K562 (cell line): ENCODE results near the gene RRP9. TPM values are rescaled to one million over a fixed set of nuclear protein-coding genes. Genes with fewer than 3 reads are reported as not detected.
A peak's percentile ranks its signal among the peaks of the same experiment; 100 is the strongest.

Experiments
- BDP1 ChIP-seq: IDR thresholded peaks from 3 replicates; pipeline ENCODE4 v1.6.1; 2011; ENCODE audit not compliant: insufficient read length, insufficient read depth
- FOXK2 ChIP-seq, 2 experiments: fragments of 450-650 bp; IDR thresholded peaks in 1 of 2; conservative IDR thresholded peaks in 1 of 2; 2 replicates each; pipeline ENCODE4 v1.6.1; 2016; ENCODE audit warnings: low read depth in 2 of 2, mild to moderate bottlenecking in 1 of 2
- GTF2E2 ChIP-seq: fragments of 200-800 bp; sonication (Bioruptor generic); IDR thresholded peaks from 2 replicates; pipeline ENCODE4 v1.6.1; 2016; ENCODE audit warnings: missing genetic modification characterization, missing compliant biosample characterization
- PURB ChIP-seq: sonication (generic); formaldehyde crosslinking; IDR thresholded peaks from 2 replicates; pipeline ENCODE4 v1.9.0; 2021; ENCODE audit warnings: low read depth, mild to moderate bottlenecking, missing genetic modification reagents
- polyA plus RNA-seq, 8 experiments: library from polyadenylated mRNA; depleted of rRNA in 4 of 8; stranded (reverse) in 5 of 8; unstranded in 3 of 8; fragments of >200 nt; fragmentation: Nextera tagmentation in 2 of 8; fragmentation: Illumina TruSeq in 1 of 8; extraction: Ambion mirVana in 2 of 8; extraction: Trizol in 1 of 8; gene quantifications; 2 replicates each; pipeline versions ENCODE4 v1.2.1 to v1.2.3, GENCODE V29; 2011 to 2014; ENCODE audit warnings: inconsistent platforms in 1 of 8, missing spikeins in 1 of 8
- total RNA-seq, 7 experiments: library from RNA; depleted of rRNA in 6 of 7; stranded (reverse); fragments of >200 nt in 6 of 7; fragmentation: Illumina TruSeq in 2 of 7; extraction: Trizol in 2 of 7; gene quantifications; 2 replicates each; pipeline versions ENCODE4 v1.2.1 to v1.2.3, GENCODE V29; 2011 to 2021; ENCODE audit warnings: low replicate concordance in 1 of 7
- TF ChIP-seq, protein P1 (sequence below), 2 experiments: fragments of 450-650 bp in 1 of 2; sonication (generic) in 1 of 2; formaldehyde crosslinking in 1 of 2; IDR thresholded peaks; 2 replicates each; pipeline versions ENCODE4 v1.7.1 to v1.9.0; 2016 to 2022; ENCODE audit warnings: inconsistent platforms in 1 of 2, mild to moderate bottlenecking in 1 of 2, missing genetic modification reagents in 1 of 2
- TF ChIP-seq, protein P2 (sequence below): IDR thresholded peaks from 2 replicates; pipeline ENCODE4 v1.6.1; 2011; ENCODE audit not compliant: insufficient read length; ENCODE audit errors: extremely low read depth
- TF ChIP-seq, protein P3 (sequence below), 2 experiments: fragments of 450-650 bp; IDR thresholded peaks; 2 replicates each; pipeline ENCODE4 v1.6.1; 2016; ENCODE audit warnings: mild to moderate bottlenecking in 2 of 2, borderline replicate concordance in 1 of 2, low read depth in 1 of 2, moderate library complexity in 1 of 2

RRP9 gene
- total and polyA plus RNA-seq, 9 of the 15 experiments (the other 6 are each of a cell fraction or from before 2014, with no cell fraction given): 5.2 to 67.0 (median 45.9) TPM

DNA sequence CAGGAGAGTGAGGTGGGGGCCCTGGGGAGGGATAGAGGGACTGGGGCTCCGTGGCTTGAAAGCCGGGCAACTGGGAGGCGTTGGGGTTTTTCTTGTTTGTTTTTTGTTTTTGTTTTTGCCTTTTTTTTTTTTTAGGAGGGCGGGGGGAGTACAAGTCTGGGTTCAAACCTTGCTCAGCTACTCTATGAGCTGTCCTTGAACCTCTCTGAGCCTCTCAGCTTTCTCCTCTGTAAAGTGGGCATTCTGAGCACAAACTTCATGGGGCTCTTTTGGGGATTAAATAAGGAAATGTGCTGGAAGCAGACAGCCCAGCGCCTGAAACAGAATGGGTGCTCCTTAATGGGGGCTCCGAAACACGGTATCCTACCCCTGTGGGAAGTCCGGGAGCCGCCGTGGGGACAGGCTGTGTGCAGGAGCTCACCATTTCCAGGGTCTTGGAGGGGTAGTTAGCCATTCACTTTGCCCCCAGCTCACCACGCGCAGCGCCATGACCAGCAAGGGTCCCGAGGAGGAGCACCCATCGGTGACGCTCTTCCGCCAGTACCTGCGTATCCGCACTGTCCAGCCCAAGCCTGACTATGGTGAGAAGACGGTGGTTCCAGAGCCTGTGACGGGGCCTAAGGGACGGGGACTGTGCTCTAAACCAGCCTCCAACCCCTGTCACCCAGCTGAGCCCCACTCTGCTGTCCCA, 42.0 kb upstream of the RRP9 start (continued):
- TF ChIP-seq, protein P1, sequence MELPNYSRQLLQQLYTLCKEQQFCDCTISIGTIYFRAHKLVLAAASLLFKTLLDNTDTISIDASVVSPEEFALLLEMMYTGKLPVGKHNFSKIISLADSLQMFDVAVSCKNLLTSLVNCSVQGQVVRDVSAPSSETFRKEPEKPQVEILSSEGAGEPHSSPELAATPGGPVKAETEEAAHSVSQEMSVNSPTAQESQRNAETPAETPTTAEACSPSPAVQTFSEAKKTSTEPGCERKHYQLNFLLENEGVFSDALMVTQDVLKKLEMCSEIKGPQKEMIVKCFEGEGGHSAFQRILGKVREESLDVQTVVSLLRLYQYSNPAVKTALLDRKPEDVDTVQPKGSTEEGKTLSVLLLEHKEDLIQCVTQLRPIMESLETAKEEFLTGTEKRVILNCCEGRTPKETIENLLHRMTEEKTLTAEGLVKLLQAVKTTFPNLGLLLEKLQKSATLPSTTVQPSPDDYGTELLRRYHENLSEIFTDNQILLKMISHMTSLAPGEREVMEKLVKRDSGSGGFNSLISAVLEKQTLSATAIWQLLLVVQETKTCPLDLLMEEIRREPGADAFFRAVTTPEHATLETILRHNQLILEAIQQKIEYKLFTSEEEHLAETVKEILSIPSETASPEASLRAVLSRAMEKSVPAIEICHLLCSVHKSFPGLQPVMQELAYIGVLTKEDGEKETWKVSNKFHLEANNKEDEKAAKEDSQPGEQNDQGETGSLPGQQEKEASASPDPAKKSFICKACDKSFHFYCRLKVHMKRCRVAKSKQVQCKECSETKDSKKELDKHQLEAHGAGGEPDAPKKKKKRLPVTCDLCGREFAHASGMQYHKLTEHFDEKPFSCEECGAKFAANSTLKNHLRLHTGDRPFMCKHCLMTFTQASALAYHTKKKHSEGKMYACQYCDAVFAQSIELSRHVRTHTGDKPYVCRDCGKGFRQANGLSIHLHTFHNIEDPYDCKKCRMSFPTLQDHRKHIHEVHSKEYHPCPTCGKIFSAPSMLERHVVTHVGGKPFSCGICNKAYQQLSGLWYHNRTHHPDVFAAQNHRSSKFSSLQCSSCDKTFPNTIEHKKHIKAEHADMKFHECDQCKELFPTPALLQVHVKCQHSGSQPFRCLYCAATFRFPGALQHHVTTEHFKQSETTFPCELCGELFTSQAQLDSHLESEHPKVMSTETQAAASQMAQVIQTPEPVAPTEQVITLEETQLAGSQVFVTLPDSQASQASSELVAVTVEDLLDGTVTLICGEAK (IDR thresholded peaks at IDR 0.05): peak; percentile 4; the same call in 1 of the 2 replicates
- TF ChIP-seq, protein P1 (CRISPR knock-in tag; IDR thresholded peaks at IDR 0.05): no peak
- TF ChIP-seq, protein P2, sequence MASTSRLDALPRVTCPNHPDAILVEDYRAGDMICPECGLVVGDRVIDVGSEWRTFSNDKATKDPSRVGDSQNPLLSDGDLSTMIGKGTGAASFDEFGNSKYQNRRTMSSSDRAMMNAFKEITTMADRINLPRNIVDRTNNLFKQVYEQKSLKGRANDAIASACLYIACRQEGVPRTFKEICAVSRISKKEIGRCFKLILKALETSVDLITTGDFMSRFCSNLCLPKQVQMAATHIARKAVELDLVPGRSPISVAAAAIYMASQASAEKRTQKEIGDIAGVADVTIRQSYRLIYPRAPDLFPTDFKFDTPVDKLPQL: no peak
- TF ChIP-seq PURB (CRISPR knock-in tag) (no peak), BDP1 (no peak), FOXK2 (conservative IDR thresholded peaks at IDR 0.05 in 1 of 2, IDR thresholded peaks at IDR 0.05 in 1 of 2; ENCODE audit: low read depth in 2 of 2) (0 out of 4 replicates have a peak, but pooled peaks have one; percentile 17 to 18), GTF2E2 (tag) (0 out of 2 replicates have a peak, but pooled peaks have one; percentile 12)
- TF ChIP-seq, protein P3, sequence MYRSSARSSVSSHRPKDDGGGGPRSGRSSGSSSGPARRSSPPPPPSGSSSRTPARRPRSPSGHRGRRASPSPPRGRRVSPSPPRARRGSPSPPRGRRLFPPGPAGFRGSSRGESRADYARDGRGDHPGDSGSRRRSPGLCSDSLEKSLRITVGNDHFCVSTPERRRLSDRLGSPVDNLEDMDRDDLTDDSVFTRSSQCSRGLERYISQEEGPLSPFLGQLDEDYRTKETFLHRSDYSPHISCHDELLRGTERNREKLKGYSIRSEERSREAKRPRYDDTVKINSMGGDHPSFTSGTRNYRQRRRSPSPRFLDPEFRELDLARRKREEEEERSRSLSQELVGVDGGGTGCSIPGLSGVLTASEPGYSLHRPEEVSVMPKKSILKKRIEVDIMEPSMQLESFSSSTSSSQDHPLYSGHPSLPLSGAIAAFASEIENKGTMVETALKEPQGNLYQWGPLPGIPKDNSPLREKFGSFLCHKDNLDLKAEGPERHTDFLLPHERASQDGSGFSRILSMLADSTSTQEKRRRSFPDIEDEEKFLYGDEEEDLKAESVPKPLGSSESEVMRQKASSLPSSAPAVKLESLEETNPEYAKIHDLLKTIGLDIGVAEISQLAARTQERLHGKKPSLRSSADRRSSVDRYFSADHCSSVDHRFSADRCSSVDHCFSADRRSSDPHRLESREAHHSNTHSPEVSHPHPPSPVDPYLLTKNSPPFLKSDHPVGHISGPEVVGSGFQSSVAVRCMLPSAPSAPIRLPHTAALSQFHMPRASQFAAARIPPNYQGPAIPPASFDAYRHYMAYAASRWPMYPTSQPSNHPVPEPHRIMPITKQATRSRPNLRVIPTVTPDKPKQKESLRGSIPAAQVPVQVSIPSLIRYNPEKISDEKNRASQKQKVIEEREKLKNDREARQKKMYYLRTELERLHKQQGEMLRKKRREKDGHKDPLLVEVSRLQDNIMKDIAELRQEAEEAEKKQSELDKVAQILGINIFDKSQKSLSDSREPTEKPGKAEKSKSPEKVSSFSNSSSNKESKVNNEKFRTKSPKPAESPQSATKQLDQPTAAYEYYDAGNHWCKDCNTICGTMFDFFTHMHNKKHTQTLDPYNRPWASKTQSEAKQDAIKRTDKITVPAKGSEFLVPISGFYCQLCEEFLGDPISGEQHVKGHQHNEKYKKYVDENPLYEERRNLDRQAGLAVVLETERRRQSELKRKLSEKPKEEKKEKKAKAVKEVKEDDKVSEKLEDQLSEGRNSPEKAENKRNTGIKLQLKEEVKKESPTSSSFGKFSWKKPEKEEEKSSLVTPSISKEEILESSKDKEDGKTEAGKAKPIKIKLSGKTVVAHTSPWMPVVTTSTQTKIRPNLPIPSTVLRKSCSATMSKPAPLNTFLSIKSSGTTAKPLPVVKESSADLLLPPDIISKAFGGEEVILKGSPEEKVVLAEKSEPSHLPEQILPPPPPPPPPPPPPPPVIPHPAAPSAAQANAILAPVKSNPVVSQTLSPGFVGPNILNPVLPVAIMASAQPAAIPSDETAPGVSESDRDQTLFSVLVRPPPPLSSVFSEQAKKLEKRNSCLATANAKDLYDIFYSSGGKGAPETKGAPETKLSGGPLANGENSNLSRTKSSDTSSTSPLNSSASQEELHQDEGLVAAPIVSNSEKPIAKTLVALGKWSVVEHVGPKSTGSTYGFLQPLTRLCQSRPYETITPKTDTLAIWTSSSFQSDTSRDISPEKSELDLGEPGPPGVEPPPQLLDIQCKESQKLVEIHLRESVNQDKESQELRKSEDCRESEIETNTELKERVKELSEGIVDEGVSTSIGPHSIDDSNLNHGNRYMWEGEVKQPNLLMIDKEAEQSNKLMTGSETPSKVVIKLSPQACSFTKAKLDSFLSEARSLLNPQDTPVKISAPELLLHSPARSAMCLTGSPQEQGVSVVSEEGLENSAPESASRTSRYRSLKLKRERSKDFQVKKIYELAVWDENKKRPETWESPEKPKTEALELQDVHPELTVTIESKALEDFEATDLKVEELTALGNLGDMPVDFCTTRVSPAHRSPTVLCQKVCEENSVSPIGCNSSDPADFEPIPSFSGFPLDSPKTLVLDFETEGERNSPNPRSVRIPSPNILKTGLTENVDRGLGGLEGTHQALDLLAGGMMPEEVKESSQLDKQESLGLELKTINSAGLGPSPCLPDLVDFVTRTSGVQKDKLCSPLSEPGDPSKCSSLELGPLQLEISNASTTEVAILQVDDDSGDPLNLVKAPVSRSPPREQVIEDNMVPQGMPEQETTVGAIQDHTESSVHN (IDR thresholded peaks at IDR 0.05; ENCODE audit: borderline replicate concordance in 1 of 2, low read depth in 1 of 2): no peak
